HG02763 (cell line): ENCODE measurements around the gene JKAMP.
"Not testable (repeated sequence)": the region's sequence is repeated elsewhere in the genome, so short reads cannot be mapped to it uniquely, and the experiment has no call there.

Source experiments
- ATAC-seq: cut with Tn5 transposase; IDR thresholded peaks from one replicate; pipeline ENCODE4 v1.9.1; 2021; ENCODE audit warnings: mild to moderate bottlenecking, moderate library complexity; ENCODE audit not compliant: unreplicated experiment

JKAMP gene

GRCh38 chr14:59483819-59484638 is at the start of gene JKAMP, which contains the start of gene L3HYPDH:
TSS of gene JKAMP (plus strand) at chr14:59484517. CDS start at chr14:59484590, 73 bp downstream.
TSS of gene L3HYPDH (minus strand) at chr14:59484408. CDS start at chr14:59484316, 92 bp downstream.
- ATAC-seq: peak; percentile 89

DNA sequence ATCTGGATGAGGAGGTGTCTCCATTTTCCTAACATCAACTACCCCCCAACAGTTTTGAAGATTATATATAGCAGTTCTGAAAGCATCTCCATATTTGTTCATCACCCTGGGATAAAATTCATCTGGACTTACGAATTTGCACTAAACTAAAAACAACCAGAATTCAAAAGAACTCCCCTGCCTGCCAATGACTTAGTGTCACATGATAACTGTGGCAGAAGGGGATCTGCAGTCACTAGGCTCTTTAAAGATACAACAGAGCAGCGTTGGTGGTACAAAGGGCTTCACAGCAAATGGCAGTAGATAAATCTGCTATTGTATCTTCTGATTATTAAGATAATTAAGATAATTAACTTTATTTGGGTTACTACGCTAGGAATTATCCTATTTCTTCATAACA is 49.2 kb upstream of the JKAMP start:
- ATAC-seq: no peak

DNA sequence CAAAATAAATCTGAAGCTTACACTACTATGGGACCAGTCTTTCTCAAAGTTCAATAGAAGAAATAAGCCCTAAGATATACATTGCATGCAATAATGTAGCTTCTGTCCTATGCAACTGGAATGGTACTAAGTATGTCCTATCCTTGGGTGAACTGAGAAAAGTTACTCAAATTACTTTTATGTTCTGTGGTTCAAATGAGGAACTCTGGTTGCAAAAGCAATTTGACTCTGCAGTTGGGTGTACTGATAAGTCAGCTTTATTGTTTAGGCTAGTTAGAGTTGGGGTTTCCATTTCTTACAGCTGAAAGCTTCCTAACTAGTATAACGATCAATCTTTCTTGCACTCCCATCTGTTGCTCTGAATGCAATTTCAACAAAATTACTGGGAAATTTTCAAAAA is 48.3 kb upstream of the JKAMP start:
- ATAC-seq: no peak

- ATAC-seq: no peak
Observed at GRCh38 chr14:59438195-59438647, 46.1 kb upstream of the JKAMP start.

- no peak for ATAC-seq
Observed at GRCh38 chr14:59439256-59439965, 44.9 kb upstream of the JKAMP start.

GRCh38 chr14:59448673-59449072 is 35.6 kb upstream of the JKAMP start:
- not testable (repeated sequence) for ATAC-seq

DNA sequence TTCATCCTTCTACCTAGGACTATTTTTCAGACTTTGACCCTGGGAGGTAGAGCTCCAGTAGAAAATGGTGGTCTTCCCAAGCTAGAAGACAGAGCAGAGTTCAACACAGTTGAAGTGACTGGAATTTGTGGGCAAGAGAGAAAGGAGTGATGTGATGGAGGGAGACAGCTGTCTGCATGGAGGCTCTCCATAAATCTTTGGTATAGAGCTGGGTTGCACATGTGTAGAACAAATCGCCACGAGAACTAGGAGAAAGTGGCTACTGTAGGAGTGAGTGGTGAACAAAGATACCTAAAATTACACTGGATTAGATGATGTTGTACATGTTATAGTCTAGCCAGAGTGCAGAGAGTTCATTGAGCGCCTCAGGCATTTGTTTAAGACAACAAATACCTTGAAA is 33.6 kb upstream of the JKAMP start:
- no peak for ATAC-seq

DNA sequence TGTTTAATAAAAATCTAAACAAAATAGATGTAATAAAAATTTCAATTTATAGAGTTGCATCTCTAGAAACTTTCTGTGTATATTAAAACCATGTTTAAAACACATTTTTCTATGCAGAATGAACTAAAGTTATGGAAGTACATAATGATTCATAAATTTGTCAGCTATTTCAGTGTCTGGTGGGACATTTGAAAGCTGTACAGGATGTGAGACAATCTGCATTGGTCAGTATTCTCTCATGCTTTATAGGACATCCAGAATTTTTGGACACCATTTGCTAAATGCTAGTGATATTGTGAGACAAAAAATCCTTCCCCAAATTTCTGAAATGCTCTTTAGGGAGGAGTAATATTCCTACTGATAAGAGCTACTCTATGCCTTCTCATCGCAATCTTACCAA is 32.5 kb upstream of the JKAMP start:
- no peak for ATAC-seq

DNA sequence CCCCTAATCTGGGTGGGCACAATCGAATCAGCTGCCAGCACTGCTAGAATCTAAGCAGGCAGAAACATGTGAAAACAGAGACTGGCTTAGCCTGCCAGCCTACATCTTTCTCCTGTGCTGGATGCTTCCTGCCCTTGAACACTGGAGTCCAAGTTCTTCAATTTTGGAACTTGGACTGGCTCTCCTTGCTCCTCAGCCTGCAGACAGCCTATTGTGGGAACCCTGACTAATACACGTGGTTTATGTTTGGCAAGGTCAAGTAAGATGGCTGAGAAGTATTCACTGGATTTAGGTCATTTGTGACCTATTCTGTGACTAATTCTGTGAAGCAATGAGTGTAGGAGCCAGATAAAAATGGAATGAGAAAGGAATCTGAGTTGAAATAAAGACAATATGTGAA is 30.2 kb upstream of the JKAMP start:
- no peak for ATAC-seq

DNA sequence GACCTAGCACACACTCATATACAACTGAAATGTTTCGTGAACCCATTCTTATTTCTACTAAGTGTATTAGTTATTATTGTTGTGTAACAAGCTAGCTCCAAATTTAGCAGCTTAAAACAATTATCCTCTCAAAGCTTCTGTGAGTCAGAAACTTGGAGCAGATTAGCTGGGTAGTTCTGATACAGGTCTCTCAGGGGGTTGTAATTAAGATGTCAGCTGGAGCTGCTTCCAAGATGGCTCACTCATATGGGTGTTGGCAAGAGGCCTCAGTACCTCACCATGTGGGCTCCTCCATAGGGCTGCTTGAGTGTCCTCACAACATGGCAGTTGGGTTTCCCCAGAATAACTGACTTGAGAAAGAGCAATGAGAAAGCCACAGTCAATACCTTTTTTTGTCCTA is 28.9 kb upstream of the JKAMP start:
- ATAC-seq: no peak

DNA sequence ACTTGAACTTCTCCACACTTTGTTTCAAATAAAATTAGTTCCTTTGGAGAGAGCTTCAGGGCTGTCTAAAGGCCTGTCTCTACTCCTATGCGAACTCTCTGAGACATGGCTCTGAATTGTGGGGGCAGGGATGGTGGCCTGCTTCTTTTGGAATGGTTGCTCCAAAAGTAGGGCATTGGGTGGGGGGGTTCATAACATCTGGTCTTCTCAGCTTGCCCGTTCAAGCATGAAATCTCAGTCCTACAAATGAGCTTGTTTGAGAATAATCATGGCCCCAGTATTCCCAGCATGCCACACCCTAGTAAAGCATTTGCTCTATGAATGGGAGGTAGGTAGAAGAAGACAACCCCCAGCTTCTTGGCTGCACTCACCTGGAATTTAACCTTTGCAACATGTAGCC is 25.8 kb upstream of the JKAMP start:
- no peak for ATAC-seq

- ATAC-seq: no peak
Observed at GRCh38 chr14:59460378-59460777, 23.9 kb upstream of the JKAMP start.

GRCh38 chr14:59461891-59462290 is 22.4 kb upstream of the JKAMP start:
- no peak for ATAC-seq

- peak; percentile 2 for ATAC-seq
Observed at GRCh38 chr14:59463787-59464485, 20.4 kb upstream of the JKAMP start.

GRCh38 chr14:59464486-59465315 is 19.6 kb upstream of the JKAMP start:
- ATAC-seq: peak; percentile 76

- no peak for ATAC-seq
Observed at GRCh38 chr14:59465316-59466135, 18.8 kb upstream of the JKAMP start, which contains the start of gene GPR135. TSS of gene GPR135 (minus strand) at chr14:59465380. CDS start at chr14:59465226, 154 bp downstream.

GRCh38 chr14:59474172-59474571 is 10.1 kb upstream of the JKAMP start:
- no peak for ATAC-seq

DNA sequence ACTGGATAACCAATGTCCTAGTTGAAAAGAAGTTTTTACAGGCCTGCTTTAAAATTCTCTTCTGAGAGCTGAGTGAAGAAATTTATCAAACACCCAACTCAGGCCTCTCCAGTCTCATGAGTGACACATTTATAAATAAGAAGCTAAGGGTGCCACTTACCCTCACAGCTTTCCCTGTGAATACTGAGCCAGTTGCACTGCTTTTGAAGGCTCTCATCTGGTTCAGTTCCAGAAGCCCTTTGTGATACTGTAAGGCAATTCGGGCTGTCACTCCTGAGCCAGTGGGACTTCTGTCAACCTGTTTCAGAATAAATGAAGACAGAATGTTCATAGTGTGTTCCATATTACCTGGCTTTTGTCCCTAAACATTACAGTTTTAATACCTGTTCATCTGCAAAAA is 8.6 kb upstream of the JKAMP start:
- no peak for ATAC-seq

DNA sequence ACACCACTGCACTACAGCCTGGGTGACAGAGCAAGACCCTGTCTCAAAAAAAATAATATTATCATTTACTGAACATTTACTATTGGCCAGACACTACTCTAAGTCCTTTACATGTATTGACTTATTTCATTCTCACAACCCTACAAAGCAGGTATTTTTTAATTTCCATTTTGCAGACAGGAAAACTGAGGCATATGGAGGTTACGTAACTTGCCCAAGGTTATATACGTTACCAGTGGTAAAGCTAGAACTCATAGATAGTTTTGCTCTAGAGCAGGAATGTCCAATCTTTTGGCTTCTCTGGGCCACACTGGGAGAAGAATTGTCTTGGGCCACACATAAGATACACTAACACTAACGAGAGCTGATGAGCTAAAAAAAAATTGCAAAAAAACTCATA is 5.8 kb upstream of the JKAMP start:
- ATAC-seq: no peak

DNA sequence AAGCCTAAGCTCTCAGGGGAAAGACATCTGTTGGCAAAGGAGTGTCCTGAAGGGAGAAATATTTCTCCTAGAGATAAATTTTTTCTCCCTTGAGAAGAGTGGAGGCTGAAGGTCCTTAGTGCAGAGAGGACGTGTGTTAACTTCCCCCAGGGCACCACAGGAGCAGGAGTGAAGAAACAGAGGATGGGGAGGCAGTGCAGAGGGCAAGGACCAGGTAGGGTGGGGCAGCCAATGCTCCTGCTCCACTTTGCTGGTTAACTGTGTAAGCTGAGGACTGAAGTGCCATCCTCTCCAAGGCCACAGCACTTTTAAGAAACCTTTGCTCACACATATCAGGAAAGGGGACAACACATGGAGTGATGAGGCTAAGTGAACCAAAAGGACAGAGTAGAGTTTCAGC is 4.2 kb upstream of the JKAMP start:
- ATAC-seq: no peak
